Activated naive CD8-positive, alpha-beta T cell treated with anti-CD3 and anti-CD28 coated beads, Interleukin-2, amount 10 ng/mL, durations not matched to agents 7 days and 5 days (primary cell): Measurements from ENCODE around the gene SEMA5A. TPM values are rescaled to one million over a fixed set of nuclear protein-coding genes. Genes with fewer than 3 reads are reported as not detected.
A peak's percentile ranks its signal among the peaks of the same experiment; 100 is the strongest.

Source experiments
- ATAC-seq: fragments of 150-1000 bp; cut with Tn5 transposase; one replicate; pipeline ENCODE4 v1.10.0; 2021; ENCODE audit warnings: low read depth, moderate library complexity
- POLR2A ChIA-PET: fragments of 350-600 bp; sonication (Branson Sonifier 250); formaldehyde crosslinking; loops from one replicate; lab custom pipeline; 2021; ENCODE audit warnings: antibody characterized with exemption; lab: Charles Lee
- DNase-seq: peaks from one replicate; pipeline ENCODE4 v3.0.0; 2021
- H3K27ac Mint-ChIP-seq: one replicate; pipeline ENCODE4 v1.8.0; 2022; ENCODE audit warnings: mild to moderate bottlenecking, mixed read lengths
- H3K27me3 Mint-ChIP-seq: one replicate; pipeline ENCODE4 v1.8.0; 2022; ENCODE audit warnings: mild to moderate bottlenecking, moderate library complexity, mixed read lengths
- H3K36me3 Mint-ChIP-seq: one replicate; pipeline ENCODE4 v1.8.0; 2021; ENCODE audit warnings: mild to moderate bottlenecking, mixed read lengths
- H3K4me1 Mint-ChIP-seq: one replicate; pipeline ENCODE4 v1.8.0; 2021; ENCODE audit warnings: mixed read lengths
- H3K4me3 Mint-ChIP-seq: one replicate; pipeline ENCODE4 v1.8.0; 2022; ENCODE audit warnings: mild to moderate bottlenecking, moderate library complexity, mixed read lengths
- H3K9me3 Mint-ChIP-seq: one replicate; pipeline ENCODE4 v1.8.0; 2021; ENCODE audit warnings: mixed read lengths
- total RNA-seq, 2 experiments: library from RNA; stranded (reverse); gene quantifications; one replicate each; pipeline ENCODE4 v1.2.3, GENCODE V29; 2021

The SEMA5A gene
- total RNA-seq, 2 experiments from 2014 or later, result 0.03 to 0.14 TPM

- no peak for ATAC-seq
- no peak overlapping the region for H3K4me3 Mint-ChIP-seq
- POLR2A ChIA-PET, result no interaction called here
These were observed 405.7 kb downstream of the SEMA5A start for GRCh38 chr5:9140202-9140601.

GRCh38 chr5:9139344-9139743 is 406.5 kb downstream of the SEMA5A start:
- H3K4me1 Mint-ChIP-seq, result peaks cover 1% of the 10 kb centered on the region
- no peak for DNase-seq
- H3K27ac Mint-ChIP-seq, result no peak overlapping the region
- H3K4me3 Mint-ChIP-seq, result no peak overlapping the region
- H3K9me3 Mint-ChIP-seq, result peaks cover 2% of the 10 kb centered on the region
- no peaks in the 10 kb centered on the region for H3K27me3 Mint-ChIP-seq
- H3K36me3 Mint-ChIP-seq, result no peaks in the 10 kb centered on the region
- no peak for ATAC-seq
- POLR2A ChIA-PET, result no interaction called here

More at GRCh38 chr5:9140202-9140601, 405.7 kb downstream of the SEMA5A start:
- H3K4me1 Mint-ChIP-seq, result peaks cover 1% of the 10 kb centered on the region
- H3K27ac Mint-ChIP-seq, result no peak overlapping the region
- H3K9me3 Mint-ChIP-seq, result peaks cover 2% of the 10 kb centered on the region
- no peak for DNase-seq
- H3K36me3 Mint-ChIP-seq, result no peaks in the 10 kb centered on the region
- H3K27me3 Mint-ChIP-seq, result no peaks in the 10 kb centered on the region

- H3K4me1 Mint-ChIP-seq, result no peaks in the 10 kb centered on the region
- H3K27ac Mint-ChIP-seq, result no peak overlapping the region
These were observed 417.7 kb downstream of the SEMA5A start for GRCh38 chr5:9128136-9128535.

GRCh38 chr5:9126490-9126889 is 419.4 kb downstream of the SEMA5A start:
- no peak for DNase-seq
- POLR2A ChIA-PET, result no interaction called here
- no peak for ATAC-seq
- Mint-ChIP-seq H3K27ac (no peak overlapping the region), H3K36me3 (no peaks in the 10 kb centered on the region), H3K4me3 (no peak overlapping the region), H3K9me3 (no peaks in the 10 kb centered on the region), H3K27me3 (no peaks in the 10 kb centered on the region), H3K4me1 (no peaks in the 10 kb centered on the region)

More at GRCh38 chr5:9128136-9128535, 417.7 kb downstream of the SEMA5A start:
- Mint-ChIP-seq H3K36me3 (no peaks in the 10 kb centered on the region), H3K9me3 (no peaks in the 10 kb centered on the region), H3K27me3 (no peaks in the 10 kb centered on the region), H3K4me3 (no peak overlapping the region)
- POLR2A ChIA-PET, result no interaction called here
- ATAC-seq (no peak), DNase-seq (no peak)

- Mint-ChIP-seq H3K4me3 (no peak overlapping the region), H3K9me3 (no peaks in the 10 kb centered on the region), H3K27ac (no peak overlapping the region), H3K36me3 (no peaks in the 10 kb centered on the region), H3K27me3 (no peaks in the 10 kb centered on the region), H3K4me1 (no peaks in the 10 kb centered on the region)
- POLR2A ChIA-PET, result no interaction called here
- DNase-seq (no peak), ATAC-seq (no peak)
These were observed 420.0 kb downstream of the SEMA5A start for GRCh38 chr5:9125852-9126251.

- Mint-ChIP-seq H3K36me3 (no peaks in the 10 kb centered on the region), H3K27ac (no peak overlapping the region), H3K4me3 (no peak overlapping the region), H3K4me1 (no peaks in the 10 kb centered on the region), H3K9me3 (no peaks in the 10 kb centered on the region), H3K27me3 (no peaks in the 10 kb centered on the region)
- no peak for ATAC-seq
- DNase-seq, result no peak
- POLR2A ChIA-PET, result no interaction called here
These were observed 421.0 kb downstream of the SEMA5A start for GRCh38 chr5:9124838-9125237.

GRCh38 chr5:9124071-9124470 is 421.8 kb downstream of the SEMA5A start:
- ATAC-seq (no peak), DNase-seq (no peak)
- no peaks in the 10 kb centered on the region for H3K36me3 Mint-ChIP-seq
- H3K4me3 Mint-ChIP-seq, result no peak overlapping the region
- H3K27ac Mint-ChIP-seq, result no peak overlapping the region
- POLR2A ChIA-PET, result no interaction called here
- H3K27me3 Mint-ChIP-seq, result no peaks in the 10 kb centered on the region
- no peaks in the 10 kb centered on the region for H3K4me1 Mint-ChIP-seq
- H3K9me3 Mint-ChIP-seq, result no peaks in the 10 kb centered on the region

- Mint-ChIP-seq H3K9me3 (no peaks in the 10 kb centered on the region), H3K27me3 (no peaks in the 10 kb centered on the region), H3K4me3 (no peak overlapping the region), H3K27ac (no peak overlapping the region), H3K4me1 (no peaks in the 10 kb centered on the region), H3K36me3 (no peaks in the 10 kb centered on the region)
- ATAC-seq, result no peak
- POLR2A ChIA-PET, result no interaction called here
- DNase-seq, result no peak
These were observed 423.3 kb downstream of the SEMA5A start for GRCh38 chr5:9122528-9122927.

- ATAC-seq, result no peak
- POLR2A ChIA-PET, result no interaction called here
- Mint-ChIP-seq H3K27me3 (no peaks in the 10 kb centered on the region), H3K4me3 (no peak overlapping the region), H3K36me3 (no peaks in the 10 kb centered on the region), H3K9me3 (no peaks in the 10 kb centered on the region), H3K27ac (peak overlapping the region; percentile 19), H3K4me1 (no peaks in the 10 kb centered on the region)
- no peak for DNase-seq
These were observed 424.3 kb downstream of the SEMA5A start for GRCh38 chr5:9121597-9121996.

GRCh38 chr5:9118852-9119251 is 427.0 kb downstream of the SEMA5A start:
- POLR2A ChIA-PET, result no interaction called here
- no peak overlapping the region for H3K27ac Mint-ChIP-seq
- no peaks in the 10 kb centered on the region for H3K9me3 Mint-ChIP-seq
- H3K4me1 Mint-ChIP-seq, result no peaks in the 10 kb centered on the region
- no peaks in the 10 kb centered on the region for H3K36me3 Mint-ChIP-seq
- ATAC-seq (no peak), DNase-seq (no peak)
- H3K27me3 Mint-ChIP-seq, result no peaks in the 10 kb centered on the region
- no peak overlapping the region for H3K4me3 Mint-ChIP-seq

GRCh38 chr5:9115093-9115492 is 430.8 kb downstream of the SEMA5A start:
- Mint-ChIP-seq H3K4me1 (no peaks in the 10 kb centered on the region), H3K36me3 (no peaks in the 10 kb centered on the region), H3K9me3 (no peaks in the 10 kb centered on the region), H3K27me3 (no peaks in the 10 kb centered on the region), H3K27ac (no peak overlapping the region), H3K4me3 (no peak overlapping the region)
- ATAC-seq, result no peak
- POLR2A ChIA-PET, result no interaction called here
- DNase-seq, result no peak

- Mint-ChIP-seq H3K36me3 (no peaks in the 10 kb centered on the region), H3K27me3 (no peaks in the 10 kb centered on the region), H3K4me3 (no peak overlapping the region), H3K4me1 (no peaks in the 10 kb centered on the region), H3K9me3 (no peaks in the 10 kb centered on the region), H3K27ac (no peak overlapping the region)
- POLR2A ChIA-PET, result no interaction called here
- ATAC-seq (no peak), DNase-seq (no peak)
These were observed 433.2 kb downstream of the SEMA5A start for GRCh38 chr5:9112520-9113291.

GRCh38 chr5:9108162-9108561 is 437.7 kb downstream of the SEMA5A start:
- no peak overlapping the region for H3K27ac Mint-ChIP-seq
- POLR2A ChIA-PET, result no interaction called here
- H3K36me3 Mint-ChIP-seq, result no peaks in the 10 kb centered on the region
- H3K4me1 Mint-ChIP-seq, result no peaks in the 10 kb centered on the region
- no peaks in the 10 kb centered on the region for H3K27me3 Mint-ChIP-seq
- no peak overlapping the region for H3K4me3 Mint-ChIP-seq
- H3K9me3 Mint-ChIP-seq, result no peaks in the 10 kb centered on the region
- no peak for DNase-seq
- ATAC-seq, result no peak

- H3K27me3 Mint-ChIP-seq, result no peaks in the 10 kb centered on the region
- no peak overlapping the region for H3K4me3 Mint-ChIP-seq
- POLR2A ChIA-PET, result no interaction called here
- no peaks in the 10 kb centered on the region for H3K9me3 Mint-ChIP-seq
- H3K36me3 Mint-ChIP-seq, result no peaks in the 10 kb centered on the region
- H3K4me1 Mint-ChIP-seq, result no peaks in the 10 kb centered on the region
- H3K27ac Mint-ChIP-seq, result no peak overlapping the region
- no peak for ATAC-seq
- DNase-seq, result no peak
These were observed 440.0 kb downstream of the SEMA5A start for GRCh38 chr5:9105851-9106250.
